Prostate gland (tissue), 2 donors: Measurements from ENCODE around the gene HPCA.

Experiments used
- CTCF ChIP-seq, 4 experiments: fragments of 200-600 bp in 2 of 4; fragments of 450-650 bp in 2 of 4; sonication (generic) in 2 of 4; IDR thresholded peaks; 1 replicate in 3 of 4; 2 replicates in 1 of 4; pipeline ENCODE4 v1.5.1; 2016 to 2019; ENCODE audit warnings: antibody characterized with exemption in 4 of 4, mild to moderate bottlenecking in 2 of 4, moderate library complexity in 2 of 4
- POLR2A ChIP-seq: fragments of 450-650 bp; IDR thresholded peaks from one replicate; pipeline ENCODE4 v1.6.1; 2016; ENCODE audit warnings: antibody characterized with exemption, mild to moderate bottlenecking

- no peak for TF ChIP-seq CTCF (IDR thresholded peaks at IDR 0.05)
- TF ChIP-seq POLR2A: no peak
Observed at GRCh38 chr1:32900371-32900955, 14.2 kb downstream of the HPCA start.
